ENCODE measurements around the gene ATL2. TPM values are rescaled to one million over a fixed set of nuclear protein-coding genes. Genes with fewer than 3 reads are reported as not detected.
"Not testable (repeated sequence)": the region's sequence is repeated elsewhere in the genome, so short reads cannot be mapped to it uniquely, and the experiment has no call there.

Gene ATL2
- total RNA-seq, 2 experiments from 2014 or later: 46.0 to 48.8 TPM

DNA sequence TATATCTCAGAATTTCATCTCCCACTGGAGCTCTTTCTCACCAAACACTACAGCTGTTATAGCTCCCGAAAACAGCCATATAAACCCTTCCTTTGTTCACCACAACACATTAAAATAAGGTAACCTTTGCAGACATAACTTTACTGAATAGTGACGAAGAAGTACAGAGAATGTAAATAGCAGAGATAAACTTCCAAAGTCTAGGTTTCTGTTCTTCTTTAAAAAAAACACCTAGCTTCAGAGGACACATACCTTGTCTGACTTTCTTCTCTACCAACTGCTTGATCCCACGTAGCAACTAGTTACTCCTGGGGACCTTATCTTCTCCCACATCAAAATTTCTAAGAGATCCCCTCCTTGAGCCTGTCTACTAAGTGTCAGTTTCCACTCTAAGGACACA, 32.3 kb downstream of the ATL2 start:
- no peaks in the 10 kb centered on the region for H3K9me3 Mint-ChIP-seq
- POLR2A ChIA-PET: no interaction called here

DNA sequence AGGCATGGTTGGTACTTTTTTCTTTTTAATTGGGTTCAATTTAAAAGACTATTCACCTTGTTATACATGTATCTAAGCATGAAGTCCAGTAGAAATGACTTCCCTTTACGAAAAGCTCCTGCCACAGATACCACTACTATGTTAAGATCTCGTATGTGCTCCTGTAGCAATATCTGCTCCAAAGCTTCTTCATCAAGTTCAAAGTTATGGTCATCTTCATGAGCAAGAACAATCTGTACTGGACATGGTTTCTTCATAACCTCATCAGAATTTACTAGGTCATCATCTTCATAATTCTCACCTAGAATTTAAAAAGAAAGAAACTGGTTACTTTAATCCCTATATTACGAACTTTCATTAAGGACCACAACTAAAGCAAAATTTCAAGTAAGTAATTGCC, 33.9 kb downstream of the ATL2 start:
- no peak overlapping the region for H3K4me3 Mint-ChIP-seq
- ATAC-seq (ENCODE audit: low read depth) (no peak), DNase-seq (no peak)
- H3K9me3 Mint-ChIP-seq: no peaks in the 10 kb centered on the region
- no peaks in the 10 kb centered on the region for H3K4me1 Mint-ChIP-seq
- H3K27me3 Mint-ChIP-seq: no peaks in the 10 kb centered on the region
- H3K36me3 Mint-ChIP-seq: peaks cover 38% of the 10 kb centered on the region
- POLR2A ChIA-PET: no interaction called here
- H3K27ac Mint-ChIP-seq: no peak overlapping the region

More for the DNA sequence above, 32.3 kb downstream of the ATL2 start:
- H3K4me3 Mint-ChIP-seq: no peak overlapping the region
- H3K27ac Mint-ChIP-seq: no peak overlapping the region
- H3K27me3 Mint-ChIP-seq: no peaks in the 10 kb centered on the region
- ATAC-seq (ENCODE audit: low read depth) (no peak), DNase-seq (no peak)
- peaks cover 30% of the 10 kb centered on the region for H3K36me3 Mint-ChIP-seq
- no peaks in the 10 kb centered on the region for H3K4me1 Mint-ChIP-seq

DNA sequence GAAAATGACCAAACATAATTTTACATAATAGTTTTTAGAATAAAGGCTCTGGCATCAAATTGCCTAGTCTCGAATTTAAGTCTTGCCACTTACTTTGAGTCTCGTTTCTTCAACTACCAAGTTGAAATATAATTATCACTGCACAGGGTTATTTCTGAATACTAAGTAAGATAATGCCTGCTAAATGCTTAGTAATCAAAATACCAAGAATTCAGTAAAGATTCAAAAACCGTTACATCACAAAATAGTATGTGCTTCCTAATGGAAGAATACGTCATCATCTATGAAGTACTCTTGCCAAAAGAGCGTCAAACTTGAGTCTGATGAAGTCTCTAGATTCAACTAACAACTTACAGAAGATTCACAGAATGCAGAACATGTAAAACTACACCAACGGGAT, 40.5 kb downstream of the ATL2 start:
- Mint-ChIP-seq H3K9me3 (no peaks in the 10 kb centered on the region), H3K27me3 (no peaks in the 10 kb centered on the region), H3K4me1 (peaks cover 3% of the 10 kb centered on the region), H3K4me3 (no peak overlapping the region), H3K36me3 (peaks cover 40% of the 10 kb centered on the region), H3K27ac (no peak overlapping the region)
- POLR2A ChIA-PET: no interaction called here
- DNase-seq (no peak), ATAC-seq (ENCODE audit: low read depth) (no peak)

DNA sequence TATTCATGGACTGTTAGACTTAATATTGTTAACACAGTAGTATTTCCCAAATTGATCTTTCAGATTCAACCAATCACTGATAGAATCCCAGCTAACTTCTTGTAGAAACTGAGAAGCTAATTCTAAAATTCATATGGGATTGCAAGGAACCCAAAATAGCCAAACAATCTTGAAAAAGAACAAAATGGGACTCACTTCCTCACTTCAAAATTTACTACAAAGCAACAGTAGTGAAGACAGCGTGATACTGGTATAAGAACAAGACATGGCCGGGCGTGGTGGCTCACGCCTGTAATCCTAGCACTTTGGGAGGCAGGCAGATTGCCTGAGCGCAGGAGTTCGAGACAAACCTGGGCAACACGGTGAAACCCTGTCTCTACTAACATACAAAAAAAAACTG, 46.3 kb downstream of the ATL2 start:
- peaks cover 11% of the 10 kb centered on the region for H3K9me3 Mint-ChIP-seq

DNA sequence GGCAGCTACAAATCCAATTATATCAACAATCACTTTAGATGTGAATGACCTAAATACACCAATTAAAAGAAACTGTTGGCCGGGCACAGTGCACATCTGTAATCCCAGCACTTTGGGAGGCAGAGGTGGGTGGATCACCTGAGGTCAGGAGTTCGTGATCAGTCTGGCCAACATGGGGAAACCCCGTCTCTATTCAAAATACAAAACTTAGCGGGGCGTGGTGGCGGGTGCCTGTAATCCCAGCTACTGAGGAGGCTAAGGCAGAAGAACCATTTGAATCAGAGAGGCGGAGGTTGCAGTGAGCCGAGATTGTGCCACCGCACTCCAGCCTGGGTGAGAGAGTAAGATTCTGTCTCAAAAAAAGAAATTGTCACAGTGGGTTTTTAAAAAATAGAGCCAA, 49.5 kb downstream of the ATL2 start:
- Mint-ChIP-seq H3K4me3 (no peak overlapping the region), H3K27me3 (no peaks in the 10 kb centered on the region), H3K27ac (no peak overlapping the region), H3K9me3 (peaks cover 11% of the 10 kb centered on the region), H3K36me3 (peaks cover 53% of the 10 kb centered on the region), H3K4me1 (peaks cover 14% of the 10 kb centered on the region)
- DNase-seq (no peak), ATAC-seq (ENCODE audit: low read depth) (no peak)
- POLR2A ChIA-PET: no interaction called here

More for the DNA sequence above, 46.3 kb downstream of the ATL2 start:
- H3K36me3 Mint-ChIP-seq: peaks cover 55% of the 10 kb centered on the region
- DNase-seq (no peak), ATAC-seq (ENCODE audit: low read depth) (no peak)
- no peak overlapping the region for H3K4me3 Mint-ChIP-seq
- H3K27ac Mint-ChIP-seq: no peak overlapping the region
- H3K27me3 Mint-ChIP-seq: no peaks in the 10 kb centered on the region
- H3K4me1 Mint-ChIP-seq: peaks cover 12% of the 10 kb centered on the region
- POLR2A ChIA-PET: no interaction called here

DNA sequence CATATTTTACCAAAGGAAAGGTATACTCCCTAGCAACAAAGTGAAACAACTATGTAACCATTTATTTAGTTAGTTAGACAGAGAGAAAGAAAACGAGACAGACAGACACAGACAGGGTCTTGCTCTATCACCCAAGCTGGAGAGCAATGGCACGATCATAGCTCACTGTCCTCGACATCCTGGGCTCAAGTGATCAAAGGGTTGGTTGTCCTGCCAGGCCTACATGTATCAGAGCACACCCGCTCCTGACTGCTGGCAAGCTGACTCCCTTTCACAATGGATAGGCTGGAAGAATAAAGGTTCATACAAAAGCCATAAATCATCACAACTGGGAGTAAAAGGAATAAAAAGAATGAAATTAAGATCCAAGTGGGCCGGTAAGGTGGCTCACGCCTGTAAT, 53.5 kb downstream of the ATL2 start:
- Mint-ChIP-seq H3K27me3 (no peaks in the 10 kb centered on the region), H3K27ac (no peak overlapping the region), H3K36me3 (peaks cover 24% of the 10 kb centered on the region), H3K4me1 (peaks cover 14% of the 10 kb centered on the region), H3K9me3 (peaks cover 1% of the 10 kb centered on the region), H3K4me3 (no peak overlapping the region)
- POLR2A ChIA-PET: interaction anchor here (0.7 kb wide), 1 partner anchor 176 kb away, joined by 3 read pairs; no protein-coding TSS in a partner anchor
- DNase-seq (no peak), ATAC-seq (ENCODE audit: low read depth) (no peak)

DNA sequence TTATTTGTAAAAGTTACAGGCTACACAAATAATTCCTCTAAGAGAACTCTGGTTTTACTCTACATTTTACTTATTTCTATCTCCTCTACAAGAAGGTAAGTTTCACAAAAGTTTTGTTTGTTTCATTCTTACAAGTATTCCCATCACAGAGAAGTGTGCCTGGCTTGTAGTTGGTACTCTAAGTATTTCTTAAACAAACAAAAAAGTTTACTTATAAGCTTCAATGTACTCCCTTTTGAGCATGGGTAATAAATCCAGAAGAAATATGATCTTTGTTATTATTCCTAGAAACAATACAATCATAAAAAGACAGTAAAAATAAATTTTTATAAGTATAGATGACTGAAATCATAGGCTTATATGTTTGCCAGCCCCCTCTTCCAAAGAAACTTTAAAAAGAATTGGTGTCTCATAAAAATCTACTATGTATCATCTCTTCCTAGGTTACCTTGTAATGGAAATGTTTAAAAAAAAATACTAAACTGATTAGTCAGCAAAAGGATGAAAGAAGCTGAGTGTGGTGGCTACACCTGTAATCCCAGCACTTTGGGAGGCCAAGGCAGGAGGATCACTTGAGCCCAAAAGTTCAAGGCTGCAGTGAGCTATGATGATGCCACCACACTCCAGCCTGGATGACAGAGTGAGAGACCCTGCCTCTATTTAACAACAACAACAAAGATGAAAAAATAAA, 54.7 kb downstream of the ATL2 start:
- Mint-ChIP-seq H3K36me3 (peaks cover 17% of the 10 kb centered on the region), H3K4me3 (no peak overlapping the region), H3K27me3 (no peaks in the 10 kb centered on the region), H3K4me1 (peaks cover 10% of the 10 kb centered on the region), H3K9me3 (no peaks in the 10 kb centered on the region), H3K27ac (no peak overlapping the region)
- ATAC-seq (ENCODE audit: low read depth) (no peak), DNase-seq (no peak)
- POLR2A ChIA-PET: no interaction called here

DNA sequence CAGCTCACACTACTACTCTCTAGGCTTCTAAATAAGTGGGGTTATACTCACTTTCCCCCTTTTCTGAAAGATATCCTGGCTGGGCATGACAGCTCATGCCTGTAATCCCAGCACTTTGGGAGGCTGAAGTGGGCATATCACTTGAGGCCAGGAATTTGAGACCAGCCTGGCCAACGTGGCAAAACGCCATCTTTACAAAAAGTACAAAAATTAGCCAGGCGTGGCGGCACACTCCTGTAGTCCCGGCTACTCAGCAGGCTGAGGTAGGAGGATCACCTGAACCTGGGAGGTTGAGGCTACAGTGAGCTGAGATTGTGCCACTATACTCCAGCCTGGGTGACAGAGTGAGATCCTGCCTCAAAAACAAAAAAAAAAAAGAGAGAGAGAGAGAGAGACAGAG, 57.8 kb downstream of the ATL2 start:
- H3K4me3 Mint-ChIP-seq; DNase-seq; ATAC-seq (ENCODE audit: low read depth); H3K27ac Mint-ChIP-seq; H3K27me3 Mint-ChIP-seq; H3K36me3 Mint-ChIP-seq; POLR2A ChIA-PET; H3K9me3 Mint-ChIP-seq; H3K4me1 Mint-ChIP-seq: not testable (repeated sequence)

DNA sequence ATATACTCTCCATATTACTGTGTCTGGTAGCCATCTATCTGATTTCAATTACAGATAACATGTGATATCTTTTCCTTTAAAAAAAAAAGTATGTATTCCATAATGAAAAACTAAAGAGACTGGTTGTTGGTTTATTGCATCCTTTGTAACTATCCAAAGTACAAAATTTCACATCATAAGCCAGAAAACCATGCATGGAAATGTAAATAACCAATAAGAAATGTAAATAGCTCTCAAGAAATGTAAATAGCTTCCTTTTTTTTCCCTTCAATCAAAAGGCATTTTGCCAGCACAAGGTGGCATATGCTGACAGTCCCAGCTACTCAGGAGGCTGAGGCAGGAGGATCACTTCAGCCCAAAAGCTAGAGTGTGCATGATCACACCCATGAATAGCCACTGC, 59.3 kb downstream of the ATL2 start:
- no peaks in the 10 kb centered on the region for H3K9me3 Mint-ChIP-seq
- POLR2A ChIA-PET: no interaction called here
- peaks cover 12% of the 10 kb centered on the region for H3K36me3 Mint-ChIP-seq
- no peak for ATAC-seq (ENCODE audit: low read depth)
- no peak overlapping the region for H3K27ac Mint-ChIP-seq
- DNase-seq: no peak
- no peaks in the 10 kb centered on the region for H3K27me3 Mint-ChIP-seq
- peaks cover 3% of the 10 kb centered on the region for H3K4me1 Mint-ChIP-seq
- H3K4me3 Mint-ChIP-seq: no peak overlapping the region

DNA sequence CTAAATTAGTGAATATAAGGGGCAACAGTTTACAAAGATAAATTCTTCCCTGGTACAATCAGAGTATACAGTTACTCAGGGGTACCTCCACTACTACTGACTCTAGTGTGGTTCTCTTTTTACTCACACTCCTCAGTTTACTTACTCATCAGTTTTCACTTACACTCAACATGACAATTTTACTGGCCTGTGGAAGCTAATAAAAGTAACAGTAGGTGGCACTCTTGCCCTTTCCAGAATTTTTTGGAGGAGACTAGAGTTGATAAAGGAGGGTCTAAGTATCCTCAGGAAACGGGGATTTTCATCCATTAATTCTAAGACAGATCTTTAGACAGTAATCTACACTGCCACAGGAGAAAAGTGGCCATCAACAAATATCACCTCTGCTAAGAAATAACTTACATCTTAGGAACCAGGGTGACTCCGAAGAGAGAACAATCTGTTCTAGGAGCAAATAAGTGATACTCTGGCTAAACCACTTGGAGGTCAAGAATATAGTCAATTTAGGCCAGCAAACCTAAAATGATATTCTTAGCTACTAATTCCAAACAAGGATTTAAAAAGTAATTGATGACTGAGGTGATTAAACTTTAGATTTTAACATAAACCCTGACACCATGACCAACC, 61.3 kb downstream of the ATL2 start:
- POLR2A ChIA-PET: no interaction called here
- Mint-ChIP-seq H3K36me3 (peaks cover 17% of the 10 kb centered on the region), H3K4me1 (peaks cover 2% of the 10 kb centered on the region), H3K27me3 (no peaks in the 10 kb centered on the region), H3K9me3 (no peaks in the 10 kb centered on the region), H3K4me3 (no peak overlapping the region), H3K27ac (no peak overlapping the region)
- DNase-seq (no peak), ATAC-seq (ENCODE audit: low read depth) (peak; percentile 18)

DNA sequence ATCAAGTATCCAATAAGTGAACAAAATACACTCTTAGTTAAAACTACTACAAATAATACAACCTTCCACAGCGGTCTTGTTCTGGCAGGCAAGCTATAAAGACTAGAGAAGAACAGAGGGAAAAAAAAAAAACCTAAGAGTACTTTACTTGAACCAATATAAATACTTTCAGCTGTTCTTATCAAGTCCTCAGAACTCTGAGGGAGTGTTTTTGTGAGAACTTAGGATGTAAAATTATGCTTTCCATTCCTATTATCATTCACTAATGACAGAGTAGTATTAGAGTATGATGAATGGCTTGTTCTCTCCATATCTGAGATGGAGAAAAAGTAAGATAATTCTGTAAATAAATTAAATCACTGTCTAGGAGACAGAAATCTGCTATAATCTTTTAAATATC, 68.3 kb downstream of the ATL2 start:
- Mint-ChIP-seq H3K36me3 (peaks cover 46% of the 10 kb centered on the region), H3K4me1 (peaks cover 11% of the 10 kb centered on the region), H3K9me3 (peaks cover 1% of the 10 kb centered on the region), H3K27ac (no peak overlapping the region), H3K4me3 (no peak overlapping the region), H3K27me3 (no peaks in the 10 kb centered on the region)
- ATAC-seq (ENCODE audit: low read depth): no peak
- no peak for DNase-seq
- POLR2A ChIA-PET: no interaction called here

DNA sequence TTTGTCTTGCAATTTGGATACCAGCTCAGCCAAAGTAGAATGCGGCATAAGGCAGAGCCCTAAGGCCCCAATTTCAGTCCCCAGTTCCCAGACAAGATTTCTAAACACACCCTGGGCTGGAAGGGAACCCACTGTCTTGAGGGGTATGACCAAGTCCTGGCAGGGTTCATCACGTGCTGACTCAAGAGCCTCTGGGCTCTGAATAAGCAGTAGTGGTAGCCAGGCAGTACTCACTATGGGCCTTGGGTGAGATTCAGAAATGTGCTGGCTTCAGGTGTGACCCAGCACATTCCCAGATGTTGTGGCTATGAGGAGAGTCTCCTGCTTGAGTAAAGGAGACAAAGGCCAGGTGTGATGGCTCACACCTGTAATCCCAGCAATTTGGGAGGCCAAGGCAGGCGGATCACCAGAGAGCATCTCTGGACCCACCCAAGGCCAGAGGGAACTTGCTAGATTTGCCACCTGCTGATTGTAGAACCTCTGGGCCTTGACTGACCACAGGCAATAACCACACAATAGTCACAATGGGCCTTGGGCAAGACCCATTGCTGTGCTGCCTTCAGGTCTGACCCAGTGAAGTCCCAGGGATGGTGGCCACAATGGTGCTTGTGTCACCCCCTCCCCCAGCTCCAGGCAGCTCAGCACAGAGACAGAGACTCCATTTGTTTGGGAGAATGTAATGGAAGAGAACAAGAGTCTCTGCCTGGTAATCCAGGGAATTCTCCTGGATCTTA, 74.9 kb downstream of the ATL2 start:
- Mint-ChIP-seq H3K27me3 (no peaks in the 10 kb centered on the region), H3K27ac (no peak overlapping the region), H3K36me3 (peaks cover 49% of the 10 kb centered on the region), H3K9me3 (peaks cover 1% of the 10 kb centered on the region), H3K4me3 (no peak overlapping the region), H3K4me1 (peaks cover 25% of the 10 kb centered on the region)
- ATAC-seq (ENCODE audit: low read depth): no peak
- POLR2A ChIA-PET: no interaction called here
- no peak for DNase-seq

DNA sequence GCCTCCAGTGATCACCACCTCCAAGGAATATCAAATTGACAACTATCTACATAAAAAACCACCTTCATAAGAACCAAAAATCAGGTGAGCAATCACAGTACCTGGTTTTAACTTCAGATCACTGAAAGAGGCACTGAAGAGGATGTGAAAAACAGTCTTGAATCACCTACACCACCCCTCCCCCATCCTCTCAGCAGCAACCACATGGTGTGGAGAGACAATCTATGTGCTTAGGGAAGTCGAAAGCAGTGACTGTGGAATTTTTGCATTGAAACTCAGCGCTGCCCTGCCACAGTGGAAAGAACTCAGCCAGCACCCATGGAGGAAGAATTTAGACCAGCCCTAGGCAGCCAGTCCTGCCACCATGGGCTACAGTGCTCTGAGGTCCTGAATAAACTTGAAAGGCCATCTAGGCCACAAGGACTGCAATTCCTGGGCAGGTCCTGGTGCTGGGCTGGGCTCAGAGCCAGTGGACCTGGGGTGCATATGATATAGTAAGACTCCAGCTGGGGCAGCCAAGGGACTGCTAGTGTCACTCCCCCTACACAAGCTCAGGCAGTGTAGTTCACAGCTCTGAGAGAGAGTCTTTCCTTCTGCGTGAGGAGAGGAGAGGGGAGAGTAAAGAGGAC, 75.6 kb downstream of the ATL2 start:
- DNase-seq: no peak
- no peak overlapping the region for H3K4me3 Mint-ChIP-seq
- H3K27ac Mint-ChIP-seq: peak overlapping the region; percentile 45
- POLR2A ChIA-PET: no interaction called here
- H3K36me3 Mint-ChIP-seq: peaks cover 50% of the 10 kb centered on the region
- ATAC-seq (ENCODE audit: low read depth): peak; percentile 39
- H3K9me3 Mint-ChIP-seq: peaks cover 1% of the 10 kb centered on the region
- no peaks in the 10 kb centered on the region for H3K27me3 Mint-ChIP-seq
- H3K4me1 Mint-ChIP-seq: peaks cover 25% of the 10 kb centered on the region

Measured in activated naive CD8-positive, alpha-beta T cell treated with anti-CD3 and anti-CD28 coated beads, Interleukin-2, amount 10 ng/mL, durations not matched to agents 7 days and 5 days (primary cell).